HepG2 (cell line): ENCODE results near the gene SEMA3B. TPM values are rescaled to one million over a fixed set of nuclear protein-coding genes. Genes with fewer than 3 reads are reported as not detected.

Source experiments
- FOXA1 ChIP-seq, 2 experiments: fragments of 450-650 bp in 1 of 2; sonication (generic) in 1 of 2; formaldehyde crosslinking in 1 of 2; IDR thresholded peaks; 2 replicates each; pipeline versions ENCODE4 v1.4.0 to v1.6.1; 2016 to 2020; ENCODE audit warnings: missing genetic modification reagents in 1 of 2
- KDM6A ChIP-seq: IDR thresholded peaks from 2 replicates; pipeline ENCODE4 v1.6.1; 2016; ENCODE audit warnings: low read depth
- LCORL ChIP-seq, 2 experiments: fragments of 450-650 bp in 1 of 2; sonication (generic) in 1 of 2; formaldehyde crosslinking in 1 of 2; IDR thresholded peaks; 2 replicates each; pipeline versions ENCODE4 v1.5.0 to v1.6.1; 2017 to 2020; ENCODE audit warnings: antibody characterized with exemption in 1 of 2, missing genetic modification reagents in 1 of 2
- MAFK ChIP-seq, 2 experiments: IDR thresholded peaks in 1 of 2; conservative IDR thresholded peaks in 1 of 2; 2 replicates each; pipeline ENCODE4 v1.6.1; 2011; ENCODE audit warnings: improper control_type of control experiment in 2 of 2, low read length in 2 of 2
- MYC ChIP-seq: sonication (generic); formaldehyde crosslinking; IDR thresholded peaks from 2 replicates; pipeline ENCODE4 v1.9.0; 2021; ENCODE audit warnings: missing genetic modification reagents, borderline replicate concordance
- NFE2L1 ChIP-seq: sonication (generic); formaldehyde crosslinking; IDR thresholded peaks from 2 replicates; pipeline ENCODE4 v1.4.0; 2020; ENCODE audit warnings: missing genetic modification reagents, mild to moderate bottlenecking, borderline replicate concordance
- PATZ1 ChIP-seq: sonication (generic); formaldehyde crosslinking; IDR thresholded peaks from 2 replicates; pipeline ENCODE4 v1.4.0; 2020; ENCODE audit warnings: missing genetic modification reagents
- TERF1 ChIP-seq: sonication (generic); formaldehyde crosslinking; IDR thresholded peaks from 2 replicates; pipeline ENCODE4 v1.8.0; 2022; ENCODE audit warnings: mild to moderate bottlenecking, missing genetic modification reagents, moderate library complexity
- ZBTB10 ChIP-seq: sonication (generic); formaldehyde crosslinking; IDR thresholded peaks from 2 replicates; pipeline ENCODE4 v1.4.0; 2020; ENCODE audit warnings: missing genetic modification reagents, borderline replicate concordance
- ZC3H13 ChIP-seq: sonication (generic); formaldehyde crosslinking; IDR thresholded peaks from 2 replicates; pipeline ENCODE4 v1.8.1; 2023; ENCODE audit warnings: mild to moderate bottlenecking, missing genetic modification reagents, moderate library complexity
- ZNF263 ChIP-seq: sonication (generic); formaldehyde crosslinking; IDR thresholded peaks from 2 replicates; pipeline ENCODE4 v1.4.0; 2020; ENCODE audit warnings: missing genetic modification reagents
- ZNF431 ChIP-seq: sonication (generic); formaldehyde crosslinking; IDR thresholded peaks from 2 replicates; pipeline ENCODE4 v1.9.0; 2022; ENCODE audit warnings: missing genetic modification reagents, low read depth, mild to moderate bottlenecking, borderline replicate concordance
- ZSCAN29 ChIP-seq: sonication (generic); formaldehyde crosslinking; conservative IDR thresholded peaks from 2 replicates; pipeline ENCODE4 v1.4.0; 2020; ENCODE audit warnings: mild to moderate bottlenecking, missing genetic modification reagents
- polyA plus RNA-seq, 8 experiments: library from polyadenylated mRNA; depleted of rRNA in 3 of 8; stranded (reverse) in 7 of 8; unstranded in 1 of 8; fragments of >200 nt; fragmentation: Illumina TruSeq in 4 of 8; extraction: Trizol in 4 of 8; gene quantifications; 2 replicates each; pipeline versions ENCODE4 v1.2.1 to v1.2.3, GENCODE V29; 2011 to 2016; ENCODE audit warnings: low read depth in 4 of 8, missing spikeins in 1 of 8, mixed read lengths in 1 of 8; ENCODE audit not compliant: insufficient read depth in 1 of 8
- total RNA-seq, 5 experiments: library from RNA; depleted of rRNA; stranded (reverse); fragments of >200 nt; fragmentation: Illumina TruSeq; extraction: Trizol; gene quantifications; 2 replicates each; pipeline ENCODE4 v1.2.3, GENCODE V29; 2016; ENCODE audit warnings: low read depth in 1 of 5

Gene SEMA3B
- total and polyA plus RNA-seq, 2 of the 13 experiments (the other 11 are each of a cell fraction or from before 2014, with no cell fraction given), result 93.2 to 158 TPM

GRCh38 chr3:50260942-50261441, 8.0 kb upstream of the SEMA3B start (continued):
- no peak for TF ChIP-seq ZNF431
- TF ChIP-seq ZSCAN29 (CRISPR knock-in tag), result 0 out of 2 replicates have a peak, but pooled peaks have one; percentile 12
- 0 out of 2 replicates have a peak, but pooled peaks have one; percentile 5 for TF ChIP-seq KDM6A (CRISPR knock-in tag)
- peak; percentile 73 for TF ChIP-seq PATZ1 (CRISPR knock-in tag)
- peak; percentile 83; the same call in 1 of the 2 replicates for TF ChIP-seq ZBTB10 (CRISPR knock-in tag)
- TF ChIP-seq NFE2L1, result no peak
- peak; percentile 64; the same call in 1 of the 2 replicates for TF ChIP-seq ZNF263
- TF ChIP-seq MYC, result peak; percentile 10; the same call in 1 of the 2 replicates
- no peak for TF ChIP-seq LCORL (IDR thresholded peaks at IDR 0.05)
- TF ChIP-seq LCORL (CRISPR knock-in tag; IDR thresholded peaks at IDR 0.05), result no peak
- TF ChIP-seq ZC3H13 (CRISPR knock-in tag), result no peak
- TF ChIP-seq MAFK (conservative IDR thresholded peaks at IDR 0.05 in 1 of 2, IDR thresholded peaks at IDR 0.05 in 1 of 2; ENCODE audit: low read length in 2 of 2), result no peak
- TF ChIP-seq TERF1, result peak; percentile 30; the same call in 1 of the 2 replicates
- no peak for TF ChIP-seq FOXA1 (IDR thresholded peaks at IDR 0.05)
- TF ChIP-seq FOXA1 (CRISPR knock-in tag; IDR thresholded peaks at IDR 0.05), result 0 out of 2 replicates have a peak, but pooled peaks have one; percentile 7
